Measurements from ENCODE around the gene STAT4.

Gene STAT4

GRCh38 chr2:191148281-191148680 lies 2.5 kb downstream of the STAT4 start:
- no peak overlapping the region for H3K27ac ChIP-seq (ENCODE audit: low read length, poor library complexity, severe bottlenecking)
- DNase-seq, result no peak
- WGBS, result 93% methylated on average over 1 of the region's 1 CpG

GRCh38 chr2:191145769-191146471 lies 4.9 kb downstream of the STAT4 start:
- no peak overlapping the region for H2BK12ac ChIP-seq (ENCODE audit: low read length in 2 of 2)
- H3K4me2 ChIP-seq (ENCODE audit: low read length, poor library complexity, severe bottlenecking), result no peak overlapping the region
- no peaks in the 10 kb centered on the region for H3K36me3 ChIP-seq (ENCODE audit: control insufficient read depth in 1 of 2, insufficient read depth in 2 of 2, low read depth in 1 of 2, low read length in 2 of 2)
- H3K18ac ChIP-seq (ENCODE audit: low read depth in 1 of 2, low read length in 2 of 2), result no peak overlapping the region
- no peak overlapping the region for H2BK5ac ChIP-seq (ENCODE audit: low read depth, low read length, poor library complexity, severe bottlenecking)
- no peak overlapping the region for H3K4ac ChIP-seq (ENCODE audit: low read depth in 1 of 2, low read length in 2 of 2)
- no peaks in the 10 kb centered on the region for H3K79me1 ChIP-seq (replicated peaks; ENCODE audit: low read length, poor library complexity, severe bottlenecking)
- H2AFZ ChIP-seq (ENCODE audit: low read depth, low read length), result no peak overlapping the region
- H2BK15ac ChIP-seq (ENCODE audit: low read depth, poor library complexity, severe bottlenecking), result no peak overlapping the region
- H3K9me3 ChIP-seq (ENCODE audit: control insufficient read depth, low read length), result no peaks in the 10 kb centered on the region
- no peak overlapping the region for H3K9ac ChIP-seq (ENCODE audit: low read length)
- no peak overlapping the region for H3K23ac ChIP-seq (ENCODE audit: low read length in 2 of 2)
- WGBS, result 95% methylated on average over 2 of the region's 4 CpGs
- no peak overlapping the region for H3K4me3 ChIP-seq (ENCODE audit: insufficient read depth in 1 of 2, low read depth in 1 of 2, low read length in 2 of 2)
- H4K91ac ChIP-seq (ENCODE audit: low read length), result no peak overlapping the region
- no peak overlapping the region for H2BK120ac ChIP-seq (ENCODE audit: low read depth, low read length)
- H3K14ac ChIP-seq (ENCODE audit: low read length in 2 of 2), result no peak overlapping the region
- H3K27me3 ChIP-seq (ENCODE audit: control insufficient read depth in 1 of 2, insufficient read depth in 1 of 2, low read length in 2 of 2), result no peaks in the 10 kb centered on the region
- no peak overlapping the region for H4K8ac ChIP-seq (ENCODE audit: low read length)
- no peak overlapping the region for H3K27ac ChIP-seq (ENCODE audit: low read length, poor library complexity, severe bottlenecking)
- no peak overlapping the region for H2AK5ac ChIP-seq (ENCODE audit: low read length, severe bottlenecking)
- no peaks in the 10 kb centered on the region for H3K4me1 ChIP-seq (ENCODE audit: control insufficient read depth, insufficient read depth, low read depth, low read length)
- no peak for DNase-seq

More at GRCh38 chr2:191148281-191148680, 2.5 kb downstream of the STAT4 start:
- Histone ChIP-seq H3K4ac (ENCODE audit: low read depth in 1 of 2, low read length in 2 of 2) (no peak overlapping the region), H3K36me3 (ENCODE audit: control insufficient read depth in 1 of 2, insufficient read depth in 2 of 2, low read depth in 1 of 2, low read length in 2 of 2) (no peaks in the 10 kb centered on the region), H2AK5ac (ENCODE audit: low read length, severe bottlenecking) (no peak overlapping the region), H3K23ac (ENCODE audit: low read length in 2 of 2) (no peak overlapping the region), H4K91ac (ENCODE audit: low read length) (no peak overlapping the region), H3K79me1 (replicated peaks; ENCODE audit: low read length, poor library complexity, severe bottlenecking) (no peaks in the 10 kb centered on the region), H3K4me3 (ENCODE audit: insufficient read depth in 1 of 2, low read depth in 1 of 2, low read length in 2 of 2) (no peak overlapping the region), H3K27me3 (ENCODE audit: control insufficient read depth in 1 of 2, insufficient read depth in 1 of 2, low read length in 2 of 2) (no peaks in the 10 kb centered on the region), H2BK120ac (ENCODE audit: low read depth, low read length) (no peak overlapping the region), H3K4me1 (ENCODE audit: control insufficient read depth, insufficient read depth, low read depth, low read length) (peaks cover 3% of the 10 kb centered on the region), H3K9ac (ENCODE audit: low read length) (no peak overlapping the region), H3K14ac (ENCODE audit: low read length in 2 of 2) (no peak overlapping the region), H2BK5ac (ENCODE audit: low read depth, low read length, poor library complexity, severe bottlenecking) (no peak overlapping the region), H3K4me2 (ENCODE audit: low read length, poor library complexity, severe bottlenecking) (no peak overlapping the region), H2BK15ac (ENCODE audit: low read depth, poor library complexity, severe bottlenecking) (no peak overlapping the region), H2BK12ac (ENCODE audit: low read length in 2 of 2) (no peak overlapping the region), H3K18ac (ENCODE audit: low read depth in 1 of 2, low read length in 2 of 2) (no peak overlapping the region), H4K8ac (ENCODE audit: low read length) (no peak overlapping the region), H3K9me3 (ENCODE audit: control insufficient read depth, low read length) (no peaks in the 10 kb centered on the region), H2AFZ (ENCODE audit: low read depth, low read length) (no peak overlapping the region)

- Histone ChIP-seq H2BK120ac (ENCODE audit: low read depth, low read length) (no peak overlapping the region), H3K14ac (ENCODE audit: low read length in 2 of 2) (no peak overlapping the region), H3K36me3 (ENCODE audit: control insufficient read depth in 1 of 2, insufficient read depth in 2 of 2, low read depth in 1 of 2, low read length in 2 of 2) (no peaks in the 10 kb centered on the region), H3K23ac (ENCODE audit: low read length in 2 of 2) (no peak overlapping the region), H4K91ac (ENCODE audit: low read length) (no peak overlapping the region), H2BK12ac (ENCODE audit: low read length in 2 of 2) (no peak overlapping the region), H3K27me3 (ENCODE audit: control insufficient read depth in 1 of 2, insufficient read depth in 1 of 2, low read length in 2 of 2) (no peaks in the 10 kb centered on the region), H3K27ac (ENCODE audit: low read length, poor library complexity, severe bottlenecking) (no peak overlapping the region), H3K79me1 (replicated peaks; ENCODE audit: low read length, poor library complexity, severe bottlenecking) (no peaks in the 10 kb centered on the region), H3K18ac (ENCODE audit: low read depth in 1 of 2, low read length in 2 of 2) (no peak overlapping the region), H3K4ac (ENCODE audit: low read depth in 1 of 2, low read length in 2 of 2) (no peak overlapping the region), H2BK15ac (ENCODE audit: low read depth, poor library complexity, severe bottlenecking) (no peak overlapping the region), H3K4me2 (ENCODE audit: low read length, poor library complexity, severe bottlenecking) (no peak overlapping the region), H4K8ac (ENCODE audit: low read length) (no peak overlapping the region), H3K4me1 (ENCODE audit: control insufficient read depth, insufficient read depth, low read depth, low read length) (no peaks in the 10 kb centered on the region), H3K9ac (ENCODE audit: low read length) (no peak overlapping the region), H3K9me3 (ENCODE audit: control insufficient read depth, low read length) (no peaks in the 10 kb centered on the region), H3K4me3 (ENCODE audit: insufficient read depth in 1 of 2, low read depth in 1 of 2, low read length in 2 of 2) (no peak overlapping the region), H2AK5ac (ENCODE audit: low read length, severe bottlenecking) (no peak overlapping the region), H2BK5ac (ENCODE audit: low read depth, low read length, poor library complexity, severe bottlenecking) (no peak overlapping the region), H2AFZ (ENCODE audit: low read depth, low read length) (no peak overlapping the region)
- no peak for DNase-seq
- WGBS, result 84% methylated on average over 4 of the region's 4 CpGs
Measured at GRCh38 chr2:191144217-191144616, 6.6 kb downstream of the STAT4 start.

- Histone ChIP-seq H3K4ac (ENCODE audit: low read depth in 1 of 2, low read length in 2 of 2) (no peak overlapping the region), H3K9ac (ENCODE audit: low read length) (no peak overlapping the region), H3K27me3 (ENCODE audit: control insufficient read depth in 1 of 2, insufficient read depth in 1 of 2, low read length in 2 of 2) (no peaks in the 10 kb centered on the region), H2AK5ac (ENCODE audit: low read length, severe bottlenecking) (no peak overlapping the region), H4K8ac (ENCODE audit: low read length) (no peak overlapping the region), H3K79me1 (replicated peaks; ENCODE audit: low read length, poor library complexity, severe bottlenecking) (no peaks in the 10 kb centered on the region), H3K9me3 (ENCODE audit: control insufficient read depth, low read length) (no peaks in the 10 kb centered on the region), H3K23ac (ENCODE audit: low read length in 2 of 2) (no peak overlapping the region), H2BK5ac (ENCODE audit: low read depth, low read length, poor library complexity, severe bottlenecking) (no peak overlapping the region), H3K14ac (ENCODE audit: low read length in 2 of 2) (no peak overlapping the region), H3K18ac (ENCODE audit: low read depth in 1 of 2, low read length in 2 of 2) (no peak overlapping the region), H3K4me1 (ENCODE audit: control insufficient read depth, insufficient read depth, low read depth, low read length) (no peaks in the 10 kb centered on the region), H2AFZ (ENCODE audit: low read depth, low read length) (no peak overlapping the region), H3K4me3 (ENCODE audit: insufficient read depth in 1 of 2, low read depth in 1 of 2, low read length in 2 of 2) (no peak overlapping the region), H2BK15ac (ENCODE audit: low read depth, poor library complexity, severe bottlenecking) (no peak overlapping the region), H3K27ac (ENCODE audit: low read length, poor library complexity, severe bottlenecking) (no peak overlapping the region), H4K91ac (ENCODE audit: low read length) (no peak overlapping the region), H3K4me2 (ENCODE audit: low read length, poor library complexity, severe bottlenecking) (no peak overlapping the region), H2BK120ac (ENCODE audit: low read depth, low read length) (no peak overlapping the region), H3K36me3 (ENCODE audit: control insufficient read depth in 1 of 2, insufficient read depth in 2 of 2, low read depth in 1 of 2, low read length in 2 of 2) (no peaks in the 10 kb centered on the region), H2BK12ac (ENCODE audit: low read length in 2 of 2) (no peak overlapping the region)
- no CpG with 5 or more reads among the region's 1 CpG for WGBS
- no peak for DNase-seq
Measured at GRCh38 chr2:191143791-191144190, 7.0 kb downstream of the STAT4 start.

Measured in mesenchymal stem cell (in vitro differentiated cells and primary cell).